ENCODE measurements around the gene PTGES.

PTGES gene

DNA sequence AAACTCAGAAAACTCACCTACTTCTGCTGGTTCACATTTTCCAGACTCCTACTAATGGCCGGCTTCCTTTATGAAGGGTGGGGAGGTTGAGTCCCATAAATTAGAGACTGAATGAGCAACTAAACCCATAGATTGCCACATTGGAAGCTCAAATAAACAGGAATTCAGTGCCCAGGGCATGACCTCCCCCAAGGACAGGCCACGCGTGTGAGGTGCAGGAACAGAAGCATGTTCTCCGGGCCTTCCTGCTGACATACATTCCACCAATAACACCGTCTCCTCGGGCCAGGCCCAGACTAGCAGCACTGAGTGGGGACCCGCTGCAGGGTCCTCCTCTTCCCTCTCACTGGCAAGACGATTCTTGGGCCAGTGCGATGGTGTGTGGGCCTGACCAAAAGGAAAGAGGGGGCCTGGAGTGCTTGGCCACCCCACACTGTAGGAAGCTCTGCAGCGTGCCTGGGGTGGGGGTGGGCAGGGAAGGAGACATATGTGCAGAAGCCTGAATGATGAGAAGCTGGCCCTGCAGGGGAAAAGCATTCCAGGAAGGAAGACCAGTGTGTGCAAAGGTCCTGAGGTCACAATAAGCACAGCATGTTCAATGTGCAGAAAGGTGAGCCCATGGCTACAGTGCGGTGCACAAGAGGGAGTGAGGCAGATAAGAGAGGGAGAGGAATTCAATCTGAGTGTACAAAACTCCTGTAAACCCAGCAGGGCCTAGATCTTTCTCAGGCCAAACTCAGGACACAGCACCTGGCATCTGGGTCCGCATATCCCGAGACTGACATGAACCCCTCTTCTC, 12.0 kb downstream of the PTGES start:
- no peak for DNase-seq

DNA sequence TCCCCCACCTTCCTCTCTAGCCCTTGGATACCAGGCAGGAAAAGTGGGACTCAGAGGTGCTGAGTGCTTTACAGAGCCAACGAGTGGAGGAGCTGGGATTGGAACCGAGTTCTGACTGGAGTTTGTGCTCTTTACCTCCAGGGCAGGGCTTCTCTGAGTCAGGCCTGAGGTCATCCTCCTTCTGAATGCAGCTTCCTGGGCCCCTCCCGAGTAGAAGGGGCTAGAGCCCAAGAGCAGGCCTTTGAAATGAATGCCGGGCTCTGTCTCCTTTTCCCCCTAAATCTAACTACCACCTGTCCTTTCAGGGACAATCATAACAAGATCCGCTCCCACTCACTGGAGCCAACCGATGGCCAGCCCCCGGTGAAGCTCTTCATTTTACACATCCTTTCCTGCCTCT, 12.7 kb downstream of the PTGES start:
- no peak for DNase-seq

DNA sequence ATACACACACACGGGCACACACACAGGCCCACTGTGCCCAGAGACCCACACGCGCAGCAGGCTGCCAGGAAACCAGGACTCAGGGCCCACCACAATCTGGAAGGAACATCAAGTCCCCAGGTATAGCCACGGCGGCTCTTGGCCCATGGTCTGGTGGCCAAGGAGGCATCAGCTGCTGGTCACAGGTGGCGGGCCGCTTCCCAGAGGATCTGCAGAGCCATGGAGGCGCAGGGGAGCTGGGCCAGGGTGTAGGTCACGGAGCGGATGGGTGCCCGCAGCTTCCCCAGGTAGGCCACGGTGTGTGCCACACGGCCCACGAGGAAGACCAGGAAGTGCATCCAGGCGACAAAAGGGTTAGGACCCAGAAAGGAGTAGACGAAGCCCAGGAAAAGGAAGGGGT, 13.4 kb downstream of the PTGES start:
- DNase-seq = no peak

GRCh38 chr9:129737479-129738274, 15.2 kb downstream of the PTGES start:
- peak; percentile 27 for DNase-seq

GRCh38 chr9:129736334-129736733, 16.5 kb downstream of the PTGES start:
- DNase-seq = no peak

GRCh38 chr9:129735546-129735945, 17.3 kb downstream of the PTGES start:
- no peak for DNase-seq

DNA sequence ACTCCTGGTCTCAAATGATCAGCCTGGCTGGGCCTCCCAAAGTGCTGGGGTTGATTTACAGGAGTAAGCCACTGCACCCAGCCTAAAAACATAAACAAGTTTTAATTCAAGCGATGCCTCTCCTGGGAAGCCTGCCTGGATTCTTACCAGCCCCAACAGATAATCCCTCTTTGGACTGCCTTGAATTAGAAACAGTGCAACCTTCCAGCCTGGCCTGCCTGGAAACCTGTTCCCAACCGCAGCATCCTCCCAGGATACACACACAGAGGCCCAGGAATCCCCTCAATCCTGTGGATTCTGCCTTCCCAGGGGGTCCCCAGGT, 19.2 kb downstream of the PTGES start:
- DNase-seq = no peak

DNA sequence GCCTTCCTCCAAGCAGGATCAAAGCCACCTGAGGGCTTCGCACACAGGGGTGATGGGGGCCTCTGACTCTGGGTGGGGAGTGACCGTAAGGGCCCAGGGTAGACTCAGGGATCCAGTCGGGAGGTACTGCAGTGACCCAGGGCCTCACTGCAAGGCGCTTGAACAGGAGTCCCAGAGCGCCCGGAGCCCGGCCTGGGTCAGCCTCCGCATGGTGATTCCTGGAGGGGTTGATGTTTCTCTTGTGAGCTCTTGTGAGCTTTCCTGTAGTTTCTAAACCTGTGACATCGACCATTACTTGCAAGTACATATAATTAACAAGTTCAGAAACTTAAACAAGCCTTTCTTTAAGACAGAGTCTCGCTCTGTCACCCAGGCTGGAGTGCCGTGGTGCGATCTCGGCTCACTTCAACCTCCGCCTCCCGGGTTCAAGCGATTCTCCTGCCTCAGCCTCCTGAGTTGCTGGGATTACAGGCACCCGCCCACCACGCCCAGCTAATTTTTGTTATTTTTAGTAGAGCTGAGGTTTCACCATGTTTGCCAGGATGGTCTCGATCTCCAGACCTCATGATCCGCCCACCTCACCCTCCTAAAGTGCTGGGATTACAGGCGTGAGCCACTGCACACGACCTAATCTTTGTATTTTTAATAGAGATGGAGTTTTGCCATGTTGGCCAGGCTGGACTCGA, 19.8 kb downstream of the PTGES start:
- DNase-seq = no peak

GRCh38 chr9:129732100-129732499, 20.7 kb downstream of the PTGES start:
- DNase-seq = no peak

GRCh38 chr9:129731477-129732085, 21.3 kb downstream of the PTGES start:
- DNase-seq = no peak

GRCh38 chr9:129728744-129729143, 24.1 kb downstream of the PTGES start:
- DNase-seq = no peak

GRCh38 chr9:129726322-129727160, 26.3 kb downstream of the PTGES start:
- no peak for DNase-seq

DNA sequence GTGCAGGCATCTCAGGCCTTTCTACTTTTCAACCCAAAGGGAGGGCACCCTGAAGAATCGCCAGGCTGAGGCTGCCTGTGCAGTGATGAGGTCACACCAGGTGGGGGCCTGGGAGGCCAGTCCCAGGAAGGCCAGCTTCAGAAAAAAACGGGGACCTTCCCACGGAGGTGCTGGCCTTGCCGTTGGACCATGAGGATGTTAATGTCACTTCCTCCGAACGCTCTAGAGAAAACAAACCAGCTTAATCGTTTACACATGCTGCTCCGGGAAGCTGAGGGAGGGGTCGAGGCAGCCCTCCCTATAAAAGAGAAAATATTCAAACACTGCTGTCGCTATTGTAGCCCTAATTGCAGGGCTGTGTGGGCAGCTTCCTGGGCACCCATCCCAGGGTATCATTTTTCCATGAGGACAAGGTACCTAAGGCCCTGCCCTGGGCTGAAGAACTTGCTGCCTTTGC, 27.0 kb downstream of the PTGES start:
- no peak for DNase-seq

- no peak for DNase-seq
Observed at GRCh38 chr9:129724456-129725190, 28.2 kb downstream of the PTGES start.

GRCh38 chr9:129722913-129723312, 29.9 kb downstream of the PTGES start:
- no peak for DNase-seq

DNA sequence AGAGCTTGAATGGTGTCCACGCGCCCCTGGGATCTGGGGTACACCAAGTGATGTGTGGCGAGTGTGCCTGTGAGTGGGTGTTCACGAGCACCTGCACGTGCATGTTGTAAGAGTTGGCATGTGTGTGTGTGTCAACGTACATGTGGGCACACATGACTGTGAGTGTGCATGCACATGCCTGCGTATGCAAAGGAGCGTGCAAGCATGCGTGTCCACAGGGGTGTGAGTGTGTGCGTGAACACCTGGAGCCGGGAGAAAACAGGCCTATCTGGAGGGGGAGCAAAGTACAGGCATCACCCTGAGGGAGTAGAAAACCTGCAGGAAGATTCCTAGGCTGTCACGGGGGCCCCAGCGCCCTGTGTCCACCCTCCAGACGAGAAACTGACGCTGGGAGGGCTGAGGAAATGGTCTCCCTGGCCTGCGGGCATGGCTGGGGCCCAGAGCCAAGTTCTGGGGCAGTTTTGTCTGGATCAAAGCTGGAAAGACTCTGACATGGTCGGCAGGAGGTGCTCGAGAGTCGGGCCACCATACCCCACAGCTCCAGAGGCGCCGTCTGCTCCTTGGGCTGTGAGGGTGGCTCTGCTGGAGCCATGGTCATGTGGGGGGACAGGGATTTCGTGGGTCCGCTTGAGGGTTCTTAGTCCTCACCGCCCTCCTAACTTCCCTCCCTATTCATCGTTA, 31.8 kb downstream of the PTGES start:
- no peak for DNase-seq

- no peak for DNase-seq
Observed at GRCh38 chr9:129720181-129720864, 32.5 kb downstream of the PTGES start.

DNA sequence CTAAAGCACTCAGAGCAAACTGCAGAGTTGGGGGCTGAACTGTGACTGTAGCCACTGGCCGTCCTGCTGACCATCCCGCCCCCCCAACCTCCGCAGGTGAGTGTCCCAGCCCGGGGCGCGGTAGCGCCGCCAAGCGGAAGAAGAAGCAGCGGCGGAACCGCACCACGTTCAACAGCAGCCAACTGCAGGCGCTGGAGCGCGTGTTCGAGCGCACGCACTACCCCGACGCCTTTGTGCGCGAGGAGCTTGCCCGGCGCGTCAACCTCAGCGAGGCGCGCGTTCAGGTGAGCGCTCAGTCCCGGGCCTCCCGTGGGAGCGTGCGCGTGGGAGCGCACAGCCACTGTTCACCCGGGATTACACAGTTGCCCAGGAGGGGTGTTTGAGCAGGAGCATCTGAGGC, 33.7 kb downstream of the PTGES start:
- no peak for DNase-seq

DNA sequence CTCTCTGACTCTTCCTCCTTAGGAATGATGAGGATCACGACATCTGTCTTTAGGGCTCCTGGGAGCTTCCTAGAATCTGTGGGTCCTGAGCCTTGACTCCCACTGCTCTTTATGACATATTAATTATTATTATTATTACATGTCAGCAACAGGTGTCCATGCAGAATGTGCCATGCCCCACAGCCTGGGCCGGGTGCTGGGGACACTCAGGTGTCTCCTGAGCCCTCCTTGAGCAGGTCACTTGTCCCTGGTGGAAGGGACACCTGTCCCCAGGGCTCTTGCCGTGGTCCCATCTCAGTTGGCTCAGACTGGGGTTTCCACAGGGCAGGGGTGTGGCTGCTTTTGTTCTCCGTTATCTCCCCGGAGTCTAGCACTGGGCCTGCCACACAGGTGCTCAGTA, 34.2 kb downstream of the PTGES start:
- no peak for DNase-seq

DNA sequence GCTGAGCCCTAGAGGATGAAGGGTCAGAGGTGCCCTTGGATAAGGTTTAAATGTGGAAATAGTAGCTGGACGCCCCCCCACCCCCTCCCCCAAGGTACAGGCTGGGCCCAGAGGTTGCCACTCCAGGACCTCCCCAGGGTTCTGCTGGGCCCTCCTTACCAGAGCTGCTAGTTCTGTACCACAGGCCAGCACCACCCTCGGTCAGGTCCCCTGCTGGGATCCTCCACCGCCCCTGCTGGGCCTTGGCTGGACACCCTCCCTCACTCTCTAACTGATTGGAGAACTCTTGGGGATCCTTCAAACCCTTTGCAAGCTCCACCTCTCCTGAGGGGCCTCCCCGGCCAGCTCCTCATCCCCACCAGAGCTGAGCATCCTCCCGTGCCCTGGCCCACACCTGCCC, 34.9 kb downstream of the PTGES start:
- DNase-seq = no peak
